GM18526 (cell line): Measurements from ENCODE around the gene CPNE4.

Experiments
- POLR2A ChIP-seq: IDR thresholded peaks from 3 replicates; pipeline ENCODE4 v1.6.1; 2011; ENCODE audit not compliant: insufficient read length; ENCODE audit errors: extremely low read depth

The CPNE4 gene

GRCh38 chr3:131756405-131756804 lies 278.4 kb downstream of the CPNE4 start:
- TF ChIP-seq POLR2A = no peak

GRCh38 chr3:131755380-131755779 lies 279.4 kb downstream of the CPNE4 start:
- TF ChIP-seq POLR2A = no peak

GRCh38 chr3:131750256-131750655 lies 284.6 kb downstream of the CPNE4 start:
- no peak for TF ChIP-seq POLR2A

- TF ChIP-seq POLR2A = no peak
Observed at GRCh38 chr3:131749826-131750225, 285.0 kb downstream of the CPNE4 start.

DNA sequence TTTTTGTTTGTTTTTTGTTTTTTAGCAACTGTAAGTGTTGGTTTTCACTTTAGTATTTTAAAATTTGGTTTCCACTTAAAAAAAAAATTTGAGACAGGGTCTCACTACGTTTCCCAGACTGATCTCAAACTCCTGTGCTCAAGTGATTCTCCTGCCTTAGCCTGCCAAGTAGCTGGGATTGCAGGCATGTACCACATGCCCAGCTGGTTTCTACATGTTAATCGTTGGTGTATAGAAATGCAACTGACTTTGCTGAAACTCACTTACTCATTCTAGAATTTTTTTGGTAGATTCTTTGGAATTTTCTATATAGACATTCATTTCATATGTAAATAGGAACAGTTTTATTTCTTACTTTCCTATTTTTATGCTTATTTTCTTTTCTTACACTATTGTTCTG lies 287.3 kb downstream of the CPNE4 start:
- no peak for TF ChIP-seq POLR2A

- TF ChIP-seq POLR2A = no peak
Observed at GRCh38 chr3:131744765-131745164, 290.0 kb downstream of the CPNE4 start.

DNA sequence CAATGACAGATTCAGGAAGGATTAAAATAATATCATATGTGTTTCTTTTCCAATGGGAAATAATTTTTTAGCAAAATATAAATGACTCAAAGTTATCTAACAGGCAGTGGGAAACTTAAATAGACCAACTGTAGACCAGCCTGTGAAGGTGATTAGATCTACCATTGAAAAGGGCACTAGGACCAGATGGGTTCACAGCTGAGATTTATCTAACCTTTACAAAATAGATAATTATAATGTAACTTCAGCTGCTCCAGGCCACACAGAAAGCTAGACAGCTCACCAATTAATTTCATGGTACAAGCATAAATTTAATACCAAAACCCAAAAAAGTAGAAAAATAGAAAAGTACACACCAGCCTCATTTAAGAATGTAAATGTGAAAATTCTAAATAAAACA lies 291.7 kb downstream of the CPNE4 start:
- TF ChIP-seq POLR2A = no peak

GRCh38 chr3:131739211-131739610 lies 295.6 kb downstream of the CPNE4 start:
- TF ChIP-seq POLR2A = no peak

- TF ChIP-seq POLR2A = no peak
Observed at GRCh38 chr3:131738095-131738494, 296.7 kb downstream of the CPNE4 start.

GRCh38 chr3:131735544-131735943 lies 299.3 kb downstream of the CPNE4 start:
- TF ChIP-seq POLR2A = no peak

- TF ChIP-seq POLR2A = no peak
Observed at GRCh38 chr3:131735116-131735515, 299.7 kb downstream of the CPNE4 start.

- no peak for TF ChIP-seq POLR2A
Observed at GRCh38 chr3:131733086-131733841, 301.6 kb downstream of the CPNE4 start.

- no peak for TF ChIP-seq POLR2A
Observed at GRCh38 chr3:131731709-131732108, 303.1 kb downstream of the CPNE4 start.

- TF ChIP-seq POLR2A = no peak
Observed at GRCh38 chr3:131730581-131730980, 304.2 kb downstream of the CPNE4 start.

DNA sequence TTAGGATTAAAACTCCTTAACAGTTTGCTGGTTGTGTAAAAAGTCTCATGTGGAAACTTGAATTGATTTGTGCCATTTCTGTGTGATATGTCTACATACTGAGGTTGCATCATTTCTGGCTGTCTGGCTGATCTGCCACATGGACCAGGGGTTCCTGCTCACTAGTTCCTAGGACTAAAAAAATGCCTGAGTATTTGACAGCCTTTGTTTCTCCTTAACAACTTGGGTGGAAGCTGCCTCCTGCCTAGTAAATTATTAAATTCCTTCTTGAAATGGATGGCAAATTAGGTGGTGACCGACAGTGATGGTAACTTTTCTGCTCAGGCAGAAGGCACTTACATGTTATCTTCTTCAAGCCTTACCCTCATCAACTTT lies 305.2 kb downstream of the CPNE4 start:
- no peak for TF ChIP-seq POLR2A

- TF ChIP-seq POLR2A = no peak
Observed at GRCh38 chr3:131728898-131729642, 305.7 kb downstream of the CPNE4 start.
